Islet of Langerhans (tissue), 1 donor: ENCODE results near the gene RALA.

Source experiments
- FAIRE-seq: peaks from one replicate; lab custom pipeline; 2011; peaks lifted over from hg19 to GRCh38; lab: Jason Lieb, UNC

Gene RALA

GRCh38 chr7:39614299-39614698 is 9.1 kb upstream of the RALA start:
- FAIRE-seq = no peak

- no peak for FAIRE-seq
These were observed 7.9 kb upstream of the RALA start for GRCh38 chr7:39615350-39615975.

DNA sequence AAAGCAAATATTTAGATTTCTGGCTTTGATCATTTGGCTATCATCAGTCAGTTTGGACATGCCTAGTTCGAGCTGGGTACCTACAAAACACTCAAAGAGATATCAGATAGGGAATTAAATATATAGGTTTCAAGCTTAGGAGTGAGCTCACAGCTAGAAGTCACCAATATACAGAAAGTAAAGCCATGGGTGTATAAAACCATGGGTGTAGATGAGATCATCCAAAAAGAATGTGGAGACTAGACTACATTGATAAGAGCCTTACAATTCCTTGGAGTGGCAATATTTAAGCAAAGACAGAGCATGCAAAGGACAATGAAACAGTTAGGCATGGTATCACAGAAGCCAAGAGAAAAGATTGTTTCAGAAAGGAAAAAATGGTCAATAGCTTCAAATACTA is 7.2 kb upstream of the RALA start:
- FAIRE-seq = no peak

DNA sequence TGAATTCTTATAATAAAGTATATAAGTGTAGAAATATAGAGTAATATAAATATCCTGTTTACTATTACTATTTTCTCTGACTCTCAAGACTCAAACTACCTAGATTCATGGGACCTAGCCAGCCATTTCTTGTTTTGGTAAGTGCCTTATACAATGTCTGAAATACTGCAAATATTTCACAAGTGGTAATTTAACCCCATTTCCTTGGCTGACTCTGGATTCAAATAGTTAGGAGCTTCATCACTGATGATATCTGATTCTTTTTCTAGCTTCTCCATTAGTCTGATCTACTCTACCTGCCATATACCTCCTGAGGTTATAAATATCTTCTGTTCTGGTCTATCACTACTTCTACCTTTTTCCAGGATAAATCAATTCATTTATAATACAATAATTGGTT is 6.4 kb upstream of the RALA start:
- no peak for FAIRE-seq

GRCh38 chr7:39618868-39619267 is 4.5 kb upstream of the RALA start:
- no peak for FAIRE-seq

DNA sequence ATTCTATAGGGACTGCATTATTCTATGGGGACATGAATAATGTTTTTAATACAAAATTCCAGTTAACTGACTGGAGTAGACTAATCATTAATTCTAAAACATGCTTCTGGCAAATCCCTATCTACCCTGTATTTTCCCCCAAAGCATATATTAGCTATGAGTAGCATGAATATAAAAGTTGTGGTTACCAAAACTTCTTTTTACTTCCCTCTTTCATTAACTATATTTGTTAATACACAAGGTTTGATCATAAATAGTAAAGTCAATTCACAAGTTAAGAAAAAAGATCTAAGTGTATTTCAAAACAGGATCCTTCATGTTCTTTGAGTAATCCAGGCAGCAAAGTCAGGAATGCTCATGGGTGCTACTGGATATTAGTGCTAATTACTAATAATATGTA is 2.9 kb upstream of the RALA start:
- FAIRE-seq = no peak

- FAIRE-seq = no peak
These were observed 2.1 kb upstream of the RALA start for GRCh38 chr7:39621261-39621660.

DNA sequence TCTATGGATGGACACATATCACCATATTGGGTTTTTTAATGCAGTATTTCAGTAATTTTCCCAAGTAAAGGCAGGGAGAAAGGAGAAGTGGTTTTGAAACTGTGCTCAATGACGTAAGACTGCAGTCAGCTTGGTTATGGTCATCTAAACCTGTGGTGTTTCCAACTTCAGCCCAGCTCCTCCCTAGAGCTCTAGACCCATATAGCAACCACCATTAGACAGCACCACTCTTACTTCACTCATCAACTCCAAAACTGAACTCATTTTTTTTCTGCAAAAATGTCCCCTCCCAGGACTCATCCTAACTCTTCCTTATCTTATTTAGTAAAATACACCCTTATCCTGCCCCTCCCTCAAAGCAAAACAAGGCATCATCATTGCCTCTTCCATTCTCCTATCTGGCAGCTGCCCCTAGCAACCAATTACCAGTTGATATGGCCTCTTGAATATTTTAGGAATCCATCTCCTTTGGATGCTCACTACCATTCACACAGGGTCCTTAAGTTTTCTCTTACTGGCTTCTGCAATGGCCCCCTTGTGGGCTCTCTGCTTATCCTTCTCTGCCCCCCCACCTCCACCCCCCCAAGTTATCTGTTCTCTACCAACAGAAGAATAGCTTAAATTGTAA is 1.5 kb upstream of the RALA start:
- FAIRE-seq = no peak

- FAIRE-seq = no peak
These were observed 763 bp upstream of the RALA start for GRCh38 chr7:39622609-39623008.

GRCh38 chr7:39623732-39624441 is 515 bp downstream of the RALA start:
- FAIRE-seq = no peak

GRCh38 chr7:39624442-39624807 is 1.1 kb downstream of the RALA start:
- no peak for FAIRE-seq

DNA sequence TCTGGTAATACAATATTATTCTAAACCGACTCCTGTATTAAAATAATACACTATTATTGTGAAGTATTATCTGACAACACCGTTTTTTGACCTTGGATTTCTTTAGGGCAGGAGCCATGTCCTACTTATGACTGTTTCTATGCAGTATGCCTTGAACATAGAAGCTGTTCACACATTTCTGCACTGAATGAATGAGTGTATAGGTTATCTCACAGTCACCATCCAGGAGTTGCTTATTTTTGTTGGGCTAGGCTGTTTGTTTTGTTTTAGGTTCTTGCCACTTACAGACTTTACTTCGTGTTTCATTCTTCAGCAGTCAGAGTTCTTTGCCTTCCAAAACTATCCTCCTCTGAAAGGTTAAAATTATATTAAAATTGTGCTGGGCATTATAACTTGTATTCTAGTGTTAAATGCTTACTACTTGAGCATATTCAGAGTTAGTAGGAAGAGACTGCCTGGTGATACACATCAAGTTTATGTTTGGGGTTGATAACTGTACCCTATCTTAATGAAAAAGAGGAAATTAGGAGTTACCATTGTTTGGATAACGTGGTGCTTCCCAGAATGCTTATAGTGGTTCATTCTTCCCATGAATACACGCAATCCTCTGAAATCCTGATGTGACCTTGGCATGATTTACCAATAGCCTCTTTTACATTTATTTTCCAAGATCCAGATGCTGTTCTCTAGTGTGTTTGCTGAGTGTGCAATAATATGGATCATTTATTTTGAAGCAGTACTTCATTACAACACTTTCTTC is 1.7 kb downstream of the RALA start:
- FAIRE-seq = no peak

- no peak for FAIRE-seq
These were observed 8.4 kb downstream of the RALA start for GRCh38 chr7:39631736-39632308.

- FAIRE-seq = no peak
These were observed 10.4 kb downstream of the RALA start for GRCh38 chr7:39633563-39634477.

GRCh38 chr7:39634478-39634805 is 11.1 kb downstream of the RALA start:
- no peak for FAIRE-seq

DNA sequence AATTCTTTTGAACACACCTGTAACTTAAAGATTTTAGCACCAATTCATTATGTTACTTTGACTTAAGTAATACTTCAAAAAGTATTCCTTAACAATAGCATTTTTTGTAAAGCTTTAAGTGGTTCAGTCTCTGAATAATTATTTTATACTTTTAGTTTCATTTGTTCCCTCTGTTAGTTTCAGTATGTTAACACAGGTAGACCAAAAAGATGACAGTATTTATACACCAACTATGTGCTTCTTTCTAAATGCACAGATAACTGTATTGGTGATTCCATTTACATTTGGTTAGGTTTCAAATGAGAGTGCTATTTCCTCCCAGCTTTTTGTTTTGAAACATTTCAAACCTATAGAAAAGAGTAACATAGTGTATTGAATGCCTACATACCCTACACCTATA is 14.0 kb downstream of the RALA start:
- no peak for FAIRE-seq

- no peak for FAIRE-seq
These were observed 14.7 kb downstream of the RALA start for GRCh38 chr7:39637963-39638485.

- no peak for FAIRE-seq
These were observed 19.5 kb downstream of the RALA start for GRCh38 chr7:39642896-39643295.

DNA sequence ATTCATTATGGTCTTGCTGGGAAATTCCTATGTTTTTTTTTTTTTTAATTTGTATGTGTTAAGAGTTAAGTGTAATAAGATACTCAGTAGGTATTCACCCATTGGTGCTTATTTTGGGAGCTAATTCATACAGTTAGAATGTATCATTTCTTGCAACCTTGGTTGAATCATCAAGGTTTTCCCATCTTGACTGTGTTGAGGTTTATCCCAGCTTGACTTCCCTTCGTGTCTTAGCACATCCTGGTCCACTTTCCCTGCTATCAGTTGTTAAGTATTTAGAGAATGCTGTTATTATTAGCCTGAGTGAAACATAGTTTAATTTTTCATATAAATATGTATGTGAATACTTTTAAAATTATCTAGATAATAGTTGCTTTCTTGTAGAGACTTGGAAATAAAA is 20.8 kb downstream of the RALA start:
- FAIRE-seq = no peak

DNA sequence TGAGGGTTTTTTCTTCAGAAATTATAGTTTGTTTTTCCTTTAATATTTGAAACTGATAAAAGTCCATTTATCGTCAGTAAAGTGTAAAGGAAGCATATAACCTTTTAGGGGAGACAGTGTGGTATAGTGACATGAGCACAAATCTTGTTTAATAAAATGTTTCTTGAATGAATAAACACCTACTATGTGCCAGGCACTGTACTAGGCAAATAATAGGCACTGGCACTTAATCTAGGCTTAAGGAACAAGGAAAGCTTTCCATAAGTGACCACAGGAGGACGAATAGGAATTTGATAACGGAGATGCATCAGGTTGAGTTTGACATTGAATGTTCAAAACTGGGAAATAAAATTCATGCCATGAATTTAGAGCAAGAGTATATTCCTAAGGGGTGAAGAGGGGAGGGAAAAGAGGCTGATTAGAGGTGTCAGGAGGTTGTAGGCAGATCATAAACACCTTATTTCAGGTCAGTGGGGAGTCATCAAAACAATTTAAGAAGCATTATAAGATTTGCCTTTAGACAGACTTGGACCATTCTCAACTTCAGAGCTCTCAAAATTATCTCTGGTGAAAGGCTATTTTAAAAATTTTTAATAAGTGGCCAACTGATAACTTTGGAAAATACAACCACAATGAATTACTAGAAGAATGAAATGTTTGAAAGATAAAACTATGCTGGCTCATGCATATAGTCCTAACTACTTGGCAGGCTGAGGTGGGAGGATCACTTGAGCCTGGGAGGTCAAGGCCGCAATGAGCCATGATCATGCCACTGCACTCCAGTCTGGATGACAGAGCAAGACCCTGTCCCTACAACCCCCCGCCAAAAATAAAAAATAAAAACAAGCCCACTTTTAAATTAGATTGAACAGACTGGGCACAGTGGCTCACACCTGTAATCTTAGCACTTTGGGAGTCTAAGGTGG is 22.4 kb downstream of the RALA start:
- FAIRE-seq = no peak

DNA sequence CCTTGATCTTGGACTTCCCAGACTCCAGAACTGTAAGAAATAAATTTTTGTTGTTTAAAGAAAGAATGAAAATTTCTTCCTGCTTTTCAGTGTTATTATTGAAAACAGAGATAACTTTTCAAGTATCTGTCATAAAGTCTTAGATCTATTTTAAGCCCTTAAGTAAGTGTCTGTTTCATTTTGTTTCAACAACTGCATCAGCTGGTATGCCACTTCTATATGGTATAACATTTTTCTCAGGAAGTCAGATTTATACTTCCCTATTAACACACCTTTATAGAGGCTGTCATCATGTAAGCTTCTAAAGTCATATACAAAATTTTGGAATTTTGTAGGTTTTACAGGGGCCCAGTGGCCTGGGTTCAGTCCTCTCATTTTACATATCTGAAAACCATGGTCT is 24.4 kb downstream of the RALA start:
- FAIRE-seq = no peak
